HEK293T (cell line): ENCODE measurements around the gene APBA3.

Source experiments
- ARNT ChIP-seq: fragments of 450-650 bp; IDR thresholded peaks from 2 replicates; pipeline ENCODE4 v1.6.1; 2017; ENCODE audit warnings: mild to moderate bottlenecking
- BHLHE40 ChIP-seq: fragments of 450-650 bp; IDR thresholded peaks from 2 replicates; pipeline ENCODE4 v1.6.1; 2016; ENCODE audit warnings: mild to moderate bottlenecking, moderate library complexity, borderline replicate concordance
- ELF4 ChIP-seq: fragments of 450-650 bp; IDR thresholded peaks from 2 replicates; pipeline ENCODE4 v1.6.1; 2017; ENCODE audit warnings: antibody characterized with exemption
- FOXA1 ChIP-seq: fragments of 450-650 bp; IDR thresholded peaks from 2 replicates; pipeline ENCODE4 v1.6.1; 2016; ENCODE audit warnings: mild to moderate bottlenecking
- FOXK2 ChIP-seq: fragments of 450-650 bp; IDR thresholded peaks from 2 replicates; pipeline ENCODE4 v1.6.1; 2016; ENCODE audit warnings: mild to moderate bottlenecking
- FOXM1 ChIP-seq: fragments of 450-650 bp; IDR thresholded peaks from 2 replicates; pipeline ENCODE4 v1.6.1; 2017; ENCODE audit warnings: mild to moderate bottlenecking, borderline replicate concordance
- HDGF ChIP-seq: fragments of 450-650 bp; IDR thresholded peaks from 2 replicates; pipeline ENCODE4 v1.6.1; 2017; ENCODE audit warnings: antibody characterized with exemption, borderline replicate concordance
- L3MBTL2 ChIP-seq: fragments of 450-650 bp; conservative IDR thresholded peaks from 2 replicates; pipeline ENCODE4 v1.6.1; 2016; ENCODE audit warnings: mild to moderate bottlenecking
- NFRKB ChIP-seq: fragments of 450-650 bp; IDR thresholded peaks from 2 replicates; pipeline ENCODE4 v1.6.1; 2016; ENCODE audit warnings: mild to moderate bottlenecking, moderate library complexity
- SP1 ChIP-seq: fragments of 450-650 bp; IDR thresholded peaks from 2 replicates; pipeline ENCODE4 v1.6.1; 2017
- SUZ12 ChIP-seq: fragments of 450-650 bp; IDR thresholded peaks from 2 replicates; pipeline ENCODE4 v1.6.1; 2016; ENCODE audit warnings: mild to moderate bottlenecking
- TARDBP ChIP-seq: fragments of 450-650 bp; IDR thresholded peaks from 2 replicates; pipeline ENCODE4 v1.6.1; 2016
- ZNF384 ChIP-seq: fragments of 450-650 bp; IDR thresholded peaks from 2 replicates; pipeline ENCODE4 v1.6.1; 2016
- TF ChIP-seq, protein P1 (sequence below): fragments of 450-650 bp; IDR thresholded peaks from 2 replicates; pipeline ENCODE4 v1.6.1; 2016

GRCh38 chr19:3803114-3803888 lies 41.8 kb upstream of the APBA3 start:
- no peak for TF ChIP-seq BHLHE40
- no peak for TF ChIP-seq NFRKB
- TF ChIP-seq SUZ12 = no peak
- no peak for TF ChIP-seq HDGF
- TF ChIP-seq, protein P1, sequence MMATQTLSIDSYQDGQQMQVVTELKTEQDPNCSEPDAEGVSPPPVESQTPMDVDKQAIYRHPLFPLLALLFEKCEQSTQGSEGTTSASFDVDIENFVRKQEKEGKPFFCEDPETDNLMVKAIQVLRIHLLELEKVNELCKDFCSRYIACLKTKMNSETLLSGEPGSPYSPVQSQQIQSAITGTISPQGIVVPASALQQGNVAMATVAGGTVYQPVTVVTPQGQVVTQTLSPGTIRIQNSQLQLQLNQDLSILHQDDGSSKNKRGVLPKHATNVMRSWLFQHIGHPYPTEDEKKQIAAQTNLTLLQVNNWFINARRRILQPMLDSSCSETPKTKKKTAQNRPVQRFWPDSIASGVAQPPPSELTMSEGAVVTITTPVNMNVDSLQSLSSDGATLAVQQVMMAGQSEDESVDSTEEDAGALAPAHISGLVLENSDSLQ = no peak
- TF ChIP-seq TARDBP = no peak
- TF ChIP-seq L3MBTL2 = no peak
- no peak for TF ChIP-seq FOXM1
- TF ChIP-seq FOXK2 = no peak
- no peak for TF ChIP-seq SP1
- no peak for TF ChIP-seq ARNT
- no peak for TF ChIP-seq ZNF384
- TF ChIP-seq FOXA1 = no peak
- no peak for TF ChIP-seq ELF4
